GM23338 (cell line): ENCODE data around the gene CASTOR1. TPM values are rescaled to one million over a fixed set of nuclear protein-coding genes. Genes with fewer than 3 reads are reported as not detected.

Source experiments
- ATAC-seq: fragments of 200-7000 bp; cut with Tn5 transposase; 3 replicates; pipeline ENCODE4 v1.9.1; 2020
- DNase-seq: peaks from one replicate; pipeline ENCODE4 v3.0.0-alpha.2; 2015; ENCODE audit warnings: low spot score
- H2AFZ ChIP-seq: fragments of 200-600 bp; sonication (generic); 2 replicates; pipeline ENCODE4 v1.8.0; 2016; ENCODE audit warnings: antibody characterized with exemption, mild to moderate bottlenecking, moderate library complexity
- H3F3A ChIP-seq: fragments of 200-600 bp; sonication (generic); replicated peaks from 2 replicates; pipeline ENCODE4 v1.8.0; 2017; ENCODE audit warnings: antibody characterized with exemption, mixed run types, low read depth
- H3K27ac ChIP-seq: fragments of 200-600 bp; sonication (generic); 2 replicates; pipeline ENCODE4 v1.6.1; 2016; ENCODE audit warnings: low read depth
- H3K27me3 ChIP-seq: fragments of 200-600 bp; sonication (generic); 2 replicates; pipeline ENCODE4 v1.8.0; 2016; ENCODE audit warnings: mild to moderate bottlenecking, mixed run types, moderate library complexity; ENCODE audit not compliant: insufficient read depth
- H3K36me3 ChIP-seq: fragments of 200-600 bp; sonication (generic); 2 replicates; pipeline ENCODE4 v1.8.0; 2016; ENCODE audit warnings: mild to moderate bottlenecking; ENCODE audit not compliant: insufficient read depth
- H3K4me1 ChIP-seq: fragments of 200-600 bp; sonication (generic); 2 replicates; pipeline ENCODE4 v1.8.0; 2016; ENCODE audit warnings: mild to moderate bottlenecking, moderate library complexity; ENCODE audit not compliant: insufficient read depth
- H3K4me2 ChIP-seq: fragments of 200-600 bp; sonication (generic); 2 replicates; pipeline ENCODE4 v1.7.1; 2017; ENCODE audit warnings: mixed run types
- H3K4me3 ChIP-seq: fragments of 200-600 bp; sonication (generic); 2 replicates; pipeline ENCODE4 v1.6.1; 2016; ENCODE audit warnings: mixed run types
- H3K79me2 ChIP-seq: fragments of 200-600 bp; sonication (generic); replicated peaks from 2 replicates; pipeline ENCODE4 v1.8.0; 2017; ENCODE audit warnings: mild to moderate bottlenecking; ENCODE audit not compliant: insufficient read depth
- H3K9me2 ChIP-seq: fragments of 200-600 bp; sonication (generic); 2 replicates; pipeline ENCODE4 v1.8.0; 2017; ENCODE audit not compliant: insufficient read depth
- H4K20me1 ChIP-seq: fragments of 200-600 bp; sonication (generic); replicated peaks from 2 replicates; pipeline ENCODE4 v1.8.0; 2017; ENCODE audit warnings: mild to moderate bottlenecking; ENCODE audit not compliant: insufficient read depth
- H3K27ac Mint-ChIP-seq: 2 replicates; pipeline ENCODE4 v1.8.0; 2020; ENCODE audit warnings: inconsistent platforms, mild to moderate bottlenecking, moderate library complexity, mixed read lengths
- H3K27me3 Mint-ChIP-seq: 3 replicates; pipeline ENCODE4 v1.8.0; 2022; ENCODE audit warnings: low read depth, mild to moderate bottlenecking, moderate library complexity, mixed read lengths, inconsistent platforms; ENCODE audit not compliant: insufficient read depth, poor library complexity
- H3K36me3 Mint-ChIP-seq: 3 replicates; pipeline ENCODE4 v1.8.0; 2021; ENCODE audit warnings: low read depth, mild to moderate bottlenecking, inconsistent platforms, moderate library complexity, mixed read lengths
- H3K4me1 Mint-ChIP-seq: 3 replicates; pipeline ENCODE4 v1.8.0; 2020; ENCODE audit warnings: mild to moderate bottlenecking, inconsistent platforms, mixed read lengths
- H3K4me3 Mint-ChIP-seq: 3 replicates; pipeline ENCODE4 v1.8.0; 2021; ENCODE audit warnings: moderate library complexity, mild to moderate bottlenecking, inconsistent platforms, mixed read lengths
- H3K9me3 Mint-ChIP-seq: 3 replicates; pipeline ENCODE4 v1.8.0; 2020; ENCODE audit warnings: moderate library complexity, mild to moderate bottlenecking, inconsistent platforms, mixed read lengths
- CREB1 ChIP-seq: fragments of 250-450 bp; sonication (Bioruptor Pico); IDR thresholded peaks from 2 replicates; pipeline ENCODE4 v1.5.0; 2020; ENCODE audit warnings: low read depth, mild to moderate bottlenecking, moderate library complexity
- EZH2phosphoT487 ChIP-seq: fragments of 200-600 bp; sonication (generic); IDR thresholded peaks from one replicate; pipeline ENCODE4 v1.8.1; 2018; ENCODE audit warnings: antibody characterized with exemption; ENCODE audit not compliant: unreplicated experiment
- JUNB ChIP-seq: IDR thresholded peaks from one replicate; pipeline ENCODE4 v1.6.1; 2016; ENCODE audit warnings: antibody characterized with exemption; ENCODE audit not compliant: unreplicated experiment
- POLR2AphosphoS5 ChIP-seq: IDR thresholded peaks from 2 replicates; pipeline ENCODE4 v1.6.1; 2016; ENCODE audit warnings: antibody characterized with exemption, low read depth
- STAT1 ChIP-seq: IDR thresholded peaks from one replicate; pipeline ENCODE4 v1.6.1; 2016; ENCODE audit warnings: antibody characterized with exemption; ENCODE audit not compliant: unreplicated experiment
- ZNF114 ChIP-seq: fragments of 250-450 bp; sonication (Bioruptor Pico); IDR thresholded peaks from 2 replicates; pipeline ENCODE4 v1.5.0; 2020; ENCODE audit warnings: mild to moderate bottlenecking, moderate library complexity
- ZNF331 ChIP-seq: fragments of 250-450 bp; sonication (Bioruptor Pico); IDR thresholded peaks from 2 replicates; pipeline ENCODE4 v1.5.0; 2020; ENCODE audit warnings: low read depth, mild to moderate bottlenecking, moderate library complexity
- polyA plus RNA-seq: library from polyadenylated mRNA; unstranded; fragments of >200 nt; fragmentation: Nextera tagmentation; extraction: Ambion mirVana; gene quantifications from 2 replicates; pipeline ENCODE4 v1.2.1, GENCODE V29; 2016
- total RNA-seq: library from RNA; depleted of rRNA; stranded (reverse); fragments of >200 nt; shearing (Covaris generic); gene quantifications from 2 replicates; pipeline ENCODE4 v1.2.3, GENCODE V29; 2014
- TF ChIP-seq, protein P1 (sequence below): IDR thresholded peaks from 2 replicates; pipeline ENCODE4 v1.6.1; 2016; ENCODE audit warnings: antibody characterized with exemption
- TF ChIP-seq, protein P2 (sequence below), 2 experiments: fragments of 200-600 bp in 1 of 2; sonication (generic) in 1 of 2; conservative IDR thresholded peaks; 2 replicates each; pipeline versions ENCODE4 v1.5.1 to v1.6.1; 2016 to 2017; ENCODE audit warnings: antibody characterized with exemption in 2 of 2, low read depth in 2 of 2, mild to moderate bottlenecking in 2 of 2, moderate library complexity in 1 of 2
- TF ChIP-seq, protein P3 (sequence below): fragments of 250-450 bp; sonication (Bioruptor Pico); IDR thresholded peaks from 2 replicates; pipeline ENCODE4 v1.5.0; 2020; ENCODE audit warnings: mild to moderate bottlenecking, moderate library complexity

CASTOR1 gene
- total and polyA plus RNA-seq, 2 experiments from 2014 or later: 11.3 to 23.2 TPM

DNA sequence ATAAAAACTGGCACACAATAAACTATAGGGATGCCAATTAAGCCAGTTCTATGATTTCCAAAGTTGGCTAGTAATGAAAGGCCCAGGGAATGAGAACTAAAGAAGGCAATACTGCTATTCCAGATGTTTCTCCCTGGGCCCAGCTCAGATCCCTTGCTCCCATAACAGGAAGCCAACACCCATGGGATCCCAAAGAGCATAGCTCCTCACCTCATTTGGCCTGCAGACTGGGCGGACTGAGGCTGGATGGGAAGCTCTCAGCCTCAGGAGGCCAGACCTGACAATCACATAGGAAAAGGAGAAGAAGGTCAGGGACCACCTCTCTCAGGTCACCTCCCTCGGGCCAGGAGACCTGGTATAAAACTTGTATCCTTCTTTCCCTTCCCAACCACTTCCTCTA, 32.2 kb upstream of the CASTOR1 start:
- DNase-seq (no peak), ATAC-seq (no peak)
- Histone ChIP-seq H2AFZ (no peak overlapping the region), H3K36me3 (no peaks in the 10 kb centered on the region), H3K4me1 (no peaks in the 10 kb centered on the region; the same call in 1 of the 2 replicates), H3K27me3 (no peaks in the 10 kb centered on the region), H3K9me2 (no peaks in the 10 kb centered on the region), H3K4me3 (no peak overlapping the region), H3K4me2 (no peak overlapping the region), H4K20me1 (peaks cover 4% of the 10 kb centered on the region; the same call in 1 of the 2 replicates), H3K27ac (no peak overlapping the region), H3F3A (no peaks in the 10 kb centered on the region), H3K79me2 (no peaks in the 10 kb centered on the region)
- no peak overlapping the region for H3K27ac Mint-ChIP-seq
- no peaks in the 10 kb centered on the region for H3K36me3 Mint-ChIP-seq
- no peak overlapping the region for H3K4me3 Mint-ChIP-seq
- peaks cover 5% of the 10 kb centered on the region for H3K27me3 Mint-ChIP-seq
- TF ChIP-seq CREB1 (CRISPR knock-in tag): no peak
- no peak for TF ChIP-seq JUNB
- no peak for TF ChIP-seq ZNF114 (CRISPR knock-in tag)
- TF ChIP-seq STAT1: no peak
- TF ChIP-seq, protein P1, sequence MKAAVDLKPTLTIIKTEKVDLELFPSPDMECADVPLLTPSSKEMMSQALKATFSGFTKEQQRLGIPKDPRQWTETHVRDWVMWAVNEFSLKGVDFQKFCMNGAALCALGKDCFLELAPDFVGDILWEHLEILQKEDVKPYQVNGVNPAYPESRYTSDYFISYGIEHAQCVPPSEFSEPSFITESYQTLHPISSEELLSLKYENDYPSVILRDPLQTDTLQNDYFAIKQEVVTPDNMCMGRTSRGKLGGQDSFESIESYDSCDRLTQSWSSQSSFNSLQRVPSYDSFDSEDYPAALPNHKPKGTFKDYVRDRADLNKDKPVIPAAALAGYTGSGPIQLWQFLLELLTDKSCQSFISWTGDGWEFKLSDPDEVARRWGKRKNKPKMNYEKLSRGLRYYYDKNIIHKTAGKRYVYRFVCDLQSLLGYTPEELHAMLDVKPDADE: no peak
- no peak for TF ChIP-seq POLR2AphosphoS5
- TF ChIP-seq, protein P2, sequence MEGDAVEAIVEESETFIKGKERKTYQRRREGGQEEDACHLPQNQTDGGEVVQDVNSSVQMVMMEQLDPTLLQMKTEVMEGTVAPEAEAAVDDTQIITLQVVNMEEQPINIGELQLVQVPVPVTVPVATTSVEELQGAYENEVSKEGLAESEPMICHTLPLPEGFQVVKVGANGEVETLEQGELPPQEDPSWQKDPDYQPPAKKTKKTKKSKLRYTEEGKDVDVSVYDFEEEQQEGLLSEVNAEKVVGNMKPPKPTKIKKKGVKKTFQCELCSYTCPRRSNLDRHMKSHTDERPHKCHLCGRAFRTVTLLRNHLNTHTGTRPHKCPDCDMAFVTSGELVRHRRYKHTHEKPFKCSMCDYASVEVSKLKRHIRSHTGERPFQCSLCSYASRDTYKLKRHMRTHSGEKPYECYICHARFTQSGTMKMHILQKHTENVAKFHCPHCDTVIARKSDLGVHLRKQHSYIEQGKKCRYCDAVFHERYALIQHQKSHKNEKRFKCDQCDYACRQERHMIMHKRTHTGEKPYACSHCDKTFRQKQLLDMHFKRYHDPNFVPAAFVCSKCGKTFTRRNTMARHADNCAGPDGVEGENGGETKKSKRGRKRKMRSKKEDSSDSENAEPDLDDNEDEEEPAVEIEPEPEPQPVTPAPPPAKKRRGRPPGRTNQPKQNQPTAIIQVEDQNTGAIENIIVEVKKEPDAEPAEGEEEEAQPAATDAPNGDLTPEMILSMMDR (conservative IDR thresholded peaks at IDR 0.05; ENCODE audit: low read depth in 2 of 2): no peak
- TF ChIP-seq, protein P3, sequence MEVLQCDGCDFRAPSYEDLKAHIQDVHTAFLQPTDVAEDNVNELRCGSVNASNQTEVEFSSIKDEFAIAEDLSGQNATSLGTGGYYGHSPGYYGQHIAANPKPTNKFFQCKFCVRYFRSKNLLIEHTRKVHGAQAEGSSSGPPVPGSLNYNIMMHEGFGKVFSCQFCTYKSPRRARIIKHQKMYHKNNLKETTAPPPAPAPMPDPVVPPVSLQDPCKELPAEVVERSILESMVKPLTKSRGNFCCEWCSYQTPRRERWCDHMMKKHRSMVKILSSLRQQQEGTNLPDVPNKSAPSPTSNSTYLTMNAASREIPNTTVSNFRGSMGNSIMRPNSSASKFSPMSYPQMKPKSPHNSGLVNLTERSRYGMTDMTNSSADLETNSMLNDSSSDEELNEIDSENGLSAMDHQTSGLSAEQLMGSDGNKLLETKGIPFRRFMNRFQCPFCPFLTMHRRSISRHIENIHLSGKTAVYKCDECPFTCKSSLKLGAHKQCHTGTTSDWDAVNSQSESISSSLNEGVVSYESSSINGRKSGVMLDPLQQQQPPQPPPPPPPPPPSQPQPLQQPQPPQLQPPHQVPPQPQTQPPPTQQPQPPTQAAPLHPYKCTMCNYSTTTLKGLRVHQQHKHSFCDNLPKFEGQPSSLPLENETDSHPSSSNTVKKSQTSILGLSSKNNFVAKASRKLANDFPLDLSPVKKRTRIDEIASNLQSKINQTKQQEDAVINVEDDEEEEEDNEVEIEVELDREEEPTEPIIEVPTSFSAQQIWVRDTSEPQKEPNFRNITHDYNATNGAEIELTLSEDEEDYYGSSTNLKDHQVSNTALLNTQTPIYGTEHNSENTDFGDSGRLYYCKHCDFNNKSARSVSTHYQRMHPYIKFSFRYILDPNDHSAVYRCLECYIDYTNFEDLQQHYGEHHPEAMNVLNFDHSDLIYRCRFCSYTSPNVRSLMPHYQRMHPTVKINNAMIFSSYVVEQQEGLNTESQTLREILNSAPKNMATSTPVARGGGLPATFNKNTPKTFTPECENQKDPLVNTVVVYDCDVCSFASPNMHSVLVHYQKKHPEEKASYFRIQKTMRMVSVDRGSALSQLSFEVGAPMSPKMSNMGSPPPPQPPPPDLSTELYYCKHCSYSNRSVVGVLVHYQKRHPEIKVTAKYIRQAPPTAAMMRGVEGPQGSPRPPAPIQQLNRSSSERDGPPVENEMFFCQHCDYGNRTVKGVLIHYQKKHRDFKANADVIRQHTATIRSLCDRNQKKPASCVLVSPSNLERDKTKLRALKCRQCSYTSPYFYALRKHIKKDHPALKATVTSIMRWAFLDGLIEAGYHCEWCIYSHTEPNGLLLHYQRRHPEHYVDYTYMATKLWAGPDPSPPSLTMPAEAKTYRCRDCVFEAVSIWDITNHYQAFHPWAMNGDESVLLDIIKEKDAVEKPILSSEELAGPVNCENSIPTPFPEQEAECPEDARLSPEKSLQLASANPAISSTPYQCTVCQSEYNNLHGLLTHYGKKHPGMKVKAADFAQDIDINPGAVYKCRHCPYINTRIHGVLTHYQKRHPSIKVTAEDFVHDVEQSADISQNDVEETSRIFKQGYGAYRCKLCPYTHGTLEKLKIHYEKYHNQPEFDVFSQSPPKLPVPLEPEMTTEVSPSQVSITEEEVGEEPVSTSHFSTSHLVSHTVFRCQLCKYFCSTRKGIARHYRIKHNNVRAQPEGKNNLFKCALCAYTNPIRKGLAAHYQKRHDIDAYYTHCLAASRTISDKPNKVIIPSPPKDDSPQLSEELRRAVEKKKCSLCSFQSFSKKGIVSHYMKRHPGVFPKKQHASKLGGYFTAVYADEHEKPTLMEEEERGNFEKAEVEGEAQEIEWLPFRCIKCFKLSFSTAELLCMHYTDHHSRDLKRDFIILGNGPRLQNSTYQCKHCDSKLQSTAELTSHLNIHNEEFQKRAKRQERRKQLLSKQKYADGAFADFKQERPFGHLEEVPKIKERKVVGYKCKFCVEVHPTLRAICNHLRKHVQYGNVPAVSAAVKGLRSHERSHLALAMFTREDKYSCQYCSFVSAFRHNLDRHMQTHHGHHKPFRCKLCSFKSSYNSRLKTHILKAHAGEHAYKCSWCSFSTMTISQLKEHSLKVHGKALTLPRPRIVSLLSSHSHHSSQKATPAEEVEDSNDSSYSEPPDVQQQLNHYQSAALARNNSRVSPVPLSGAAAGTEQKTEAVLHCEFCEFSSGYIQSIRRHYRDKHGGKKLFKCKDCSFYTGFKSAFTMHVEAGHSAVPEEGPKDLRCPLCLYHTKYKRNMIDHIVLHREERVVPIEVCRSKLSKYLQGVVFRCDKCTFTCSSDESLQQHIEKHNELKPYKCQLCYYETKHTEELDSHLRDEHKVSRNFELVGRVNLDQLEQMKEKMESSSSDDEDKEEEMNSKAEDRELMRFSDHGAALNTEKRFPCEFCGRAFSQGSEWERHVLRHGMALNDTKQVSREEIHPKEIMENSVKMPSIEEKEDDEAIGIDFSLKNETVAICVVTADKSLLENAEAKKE (CRISPR knock-in tag): no peak
- TF ChIP-seq ZNF331 (CRISPR knock-in tag): no peak
- TF ChIP-seq EZH2phosphoT487: no peak
- peaks cover 15% of the 10 kb centered on the region for H3K4me1 Mint-ChIP-seq
- no peaks in the 10 kb centered on the region for H3K9me3 Mint-ChIP-seq
